Measurements from ENCODE around the gene MESP1.

GRCh38 chr15:89787944-89788343, 36.9 kb upstream of the MESP1 start:
- TF ChIP-seq YY1 (IDR thresholded peaks at IDR 0.05; ENCODE audit: insufficient read depth, insufficient read length) (no peak), ZNF274 (IDR thresholded peaks at IDR 0.05; ENCODE audit: low read depth, low read length) (no peak)

Data from NT2/D1 (cell line).